HL-60 (cell line): Measurements from ENCODE around the gene CLECL1.

Experiments used
- GABPA ChIP-seq: IDR thresholded peaks from 2 replicates; pipeline ENCODE4 v1.6.1; 2012; ENCODE audit warnings: low read depth
- POLR2AphosphoS5 ChIP-seq: IDR thresholded peaks from 2 replicates; pipeline ENCODE4 v1.6.1; 2012; ENCODE audit warnings: low read depth
- SPI1 ChIP-seq: IDR thresholded peaks from 2 replicates; pipeline ENCODE4 v1.6.1; 2012; ENCODE audit warnings: low read depth, mild to moderate bottlenecking, borderline replicate concordance
- TF ChIP-seq, protein P1 (sequence below): IDR thresholded peaks from one replicate; pipeline ENCODE4 v1.5.1; 2011; ENCODE audit warnings: low read length, control low read depth, inconsistent platforms; ENCODE audit not compliant: insufficient read depth
- TF ChIP-seq, protein P2 (sequence below): IDR thresholded peaks from 2 replicates; pipeline ENCODE4 v1.6.1; 2012; ENCODE audit warnings: low read depth; ENCODE audit not compliant: insufficient replicate concordance

DNA sequence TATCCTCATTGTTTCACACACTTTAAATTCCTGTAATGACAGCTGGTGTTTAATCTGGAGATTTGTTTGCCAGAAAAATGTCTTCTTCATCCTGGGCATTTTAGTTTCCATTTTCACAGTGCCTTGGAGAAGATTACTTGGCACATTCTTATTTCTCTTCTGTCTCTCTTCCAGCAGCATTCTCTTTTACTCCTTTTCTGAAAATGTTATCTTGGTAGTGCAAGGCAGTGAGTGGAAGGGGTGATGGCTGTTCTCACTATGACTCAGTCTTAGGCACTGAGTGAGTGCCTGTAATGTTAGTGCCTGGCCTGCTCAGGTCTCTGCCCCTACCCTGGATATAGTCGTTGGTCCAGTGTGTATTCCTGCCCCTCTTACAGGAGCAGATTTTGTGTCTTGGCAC lies 13.1 kb downstream of the CLECL1 start:
- TF ChIP-seq, protein P1, sequence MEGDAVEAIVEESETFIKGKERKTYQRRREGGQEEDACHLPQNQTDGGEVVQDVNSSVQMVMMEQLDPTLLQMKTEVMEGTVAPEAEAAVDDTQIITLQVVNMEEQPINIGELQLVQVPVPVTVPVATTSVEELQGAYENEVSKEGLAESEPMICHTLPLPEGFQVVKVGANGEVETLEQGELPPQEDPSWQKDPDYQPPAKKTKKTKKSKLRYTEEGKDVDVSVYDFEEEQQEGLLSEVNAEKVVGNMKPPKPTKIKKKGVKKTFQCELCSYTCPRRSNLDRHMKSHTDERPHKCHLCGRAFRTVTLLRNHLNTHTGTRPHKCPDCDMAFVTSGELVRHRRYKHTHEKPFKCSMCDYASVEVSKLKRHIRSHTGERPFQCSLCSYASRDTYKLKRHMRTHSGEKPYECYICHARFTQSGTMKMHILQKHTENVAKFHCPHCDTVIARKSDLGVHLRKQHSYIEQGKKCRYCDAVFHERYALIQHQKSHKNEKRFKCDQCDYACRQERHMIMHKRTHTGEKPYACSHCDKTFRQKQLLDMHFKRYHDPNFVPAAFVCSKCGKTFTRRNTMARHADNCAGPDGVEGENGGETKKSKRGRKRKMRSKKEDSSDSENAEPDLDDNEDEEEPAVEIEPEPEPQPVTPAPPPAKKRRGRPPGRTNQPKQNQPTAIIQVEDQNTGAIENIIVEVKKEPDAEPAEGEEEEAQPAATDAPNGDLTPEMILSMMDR = no peak
- TF ChIP-seq POLR2AphosphoS5 (no peak), GABPA (no peak), SPI1 (no peak)
- TF ChIP-seq, protein P2, sequence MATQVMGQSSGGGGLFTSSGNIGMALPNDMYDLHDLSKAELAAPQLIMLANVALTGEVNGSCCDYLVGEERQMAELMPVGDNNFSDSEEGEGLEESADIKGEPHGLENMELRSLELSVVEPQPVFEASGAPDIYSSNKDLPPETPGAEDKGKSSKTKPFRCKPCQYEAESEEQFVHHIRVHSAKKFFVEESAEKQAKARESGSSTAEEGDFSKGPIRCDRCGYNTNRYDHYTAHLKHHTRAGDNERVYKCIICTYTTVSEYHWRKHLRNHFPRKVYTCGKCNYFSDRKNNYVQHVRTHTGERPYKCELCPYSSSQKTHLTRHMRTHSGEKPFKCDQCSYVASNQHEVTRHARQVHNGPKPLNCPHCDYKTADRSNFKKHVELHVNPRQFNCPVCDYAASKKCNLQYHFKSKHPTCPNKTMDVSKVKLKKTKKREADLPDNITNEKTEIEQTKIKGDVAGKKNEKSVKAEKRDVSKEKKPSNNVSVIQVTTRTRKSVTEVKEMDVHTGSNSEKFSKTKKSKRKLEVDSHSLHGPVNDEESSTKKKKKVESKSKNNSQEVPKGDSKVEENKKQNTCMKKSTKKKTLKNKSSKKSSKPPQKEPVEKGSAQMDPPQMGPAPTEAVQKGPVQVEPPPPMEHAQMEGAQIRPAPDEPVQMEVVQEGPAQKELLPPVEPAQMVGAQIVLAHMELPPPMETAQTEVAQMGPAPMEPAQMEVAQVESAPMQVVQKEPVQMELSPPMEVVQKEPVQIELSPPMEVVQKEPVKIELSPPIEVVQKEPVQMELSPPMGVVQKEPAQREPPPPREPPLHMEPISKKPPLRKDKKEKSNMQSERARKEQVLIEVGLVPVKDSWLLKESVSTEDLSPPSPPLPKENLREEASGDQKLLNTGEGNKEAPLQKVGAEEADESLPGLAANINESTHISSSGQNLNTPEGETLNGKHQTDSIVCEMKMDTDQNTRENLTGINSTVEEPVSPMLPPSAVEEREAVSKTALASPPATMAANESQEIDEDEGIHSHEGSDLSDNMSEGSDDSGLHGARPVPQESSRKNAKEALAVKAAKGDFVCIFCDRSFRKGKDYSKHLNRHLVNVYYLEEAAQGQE = no peak
